Activated gamma-delta T cell treated with Interleukin-2 at 50 U/mL for 16 hours (primary cell): ENCODE data around the gene AFDN.

Experiments
- DNase-seq: peaks from one replicate; pipeline ENCODE4 v3.0.0-alpha.2; 2020

AFDN gene, protein sequence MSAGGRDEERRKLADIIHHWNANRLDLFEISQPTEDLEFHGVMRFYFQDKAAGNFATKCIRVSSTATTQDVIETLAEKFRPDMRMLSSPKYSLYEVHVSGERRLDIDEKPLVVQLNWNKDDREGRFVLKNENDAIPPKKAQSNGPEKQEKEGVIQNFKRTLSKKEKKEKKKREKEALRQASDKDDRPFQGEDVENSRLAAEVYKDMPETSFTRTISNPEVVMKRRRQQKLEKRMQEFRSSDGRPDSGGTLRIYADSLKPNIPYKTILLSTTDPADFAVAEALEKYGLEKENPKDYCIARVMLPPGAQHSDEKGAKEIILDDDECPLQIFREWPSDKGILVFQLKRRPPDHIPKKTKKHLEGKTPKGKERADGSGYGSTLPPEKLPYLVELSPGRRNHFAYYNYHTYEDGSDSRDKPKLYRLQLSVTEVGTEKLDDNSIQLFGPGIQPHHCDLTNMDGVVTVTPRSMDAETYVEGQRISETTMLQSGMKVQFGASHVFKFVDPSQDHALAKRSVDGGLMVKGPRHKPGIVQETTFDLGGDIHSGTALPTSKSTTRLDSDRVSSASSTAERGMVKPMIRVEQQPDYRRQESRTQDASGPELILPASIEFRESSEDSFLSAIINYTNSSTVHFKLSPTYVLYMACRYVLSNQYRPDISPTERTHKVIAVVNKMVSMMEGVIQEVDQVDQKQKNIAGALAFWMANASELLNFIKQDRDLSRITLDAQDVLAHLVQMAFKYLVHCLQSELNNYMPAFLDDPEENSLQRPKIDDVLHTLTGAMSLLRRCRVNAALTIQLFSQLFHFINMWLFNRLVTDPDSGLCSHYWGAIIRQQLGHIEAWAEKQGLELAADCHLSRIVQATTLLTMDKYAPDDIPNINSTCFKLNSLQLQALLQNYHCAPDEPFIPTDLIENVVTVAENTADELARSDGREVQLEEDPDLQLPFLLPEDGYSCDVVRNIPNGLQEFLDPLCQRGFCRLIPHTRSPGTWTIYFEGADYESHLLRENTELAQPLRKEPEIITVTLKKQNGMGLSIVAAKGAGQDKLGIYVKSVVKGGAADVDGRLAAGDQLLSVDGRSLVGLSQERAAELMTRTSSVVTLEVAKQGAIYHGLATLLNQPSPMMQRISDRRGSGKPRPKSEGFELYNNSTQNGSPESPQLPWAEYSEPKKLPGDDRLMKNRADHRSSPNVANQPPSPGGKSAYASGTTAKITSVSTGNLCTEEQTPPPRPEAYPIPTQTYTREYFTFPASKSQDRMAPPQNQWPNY (N-terminal part only)

DNA sequence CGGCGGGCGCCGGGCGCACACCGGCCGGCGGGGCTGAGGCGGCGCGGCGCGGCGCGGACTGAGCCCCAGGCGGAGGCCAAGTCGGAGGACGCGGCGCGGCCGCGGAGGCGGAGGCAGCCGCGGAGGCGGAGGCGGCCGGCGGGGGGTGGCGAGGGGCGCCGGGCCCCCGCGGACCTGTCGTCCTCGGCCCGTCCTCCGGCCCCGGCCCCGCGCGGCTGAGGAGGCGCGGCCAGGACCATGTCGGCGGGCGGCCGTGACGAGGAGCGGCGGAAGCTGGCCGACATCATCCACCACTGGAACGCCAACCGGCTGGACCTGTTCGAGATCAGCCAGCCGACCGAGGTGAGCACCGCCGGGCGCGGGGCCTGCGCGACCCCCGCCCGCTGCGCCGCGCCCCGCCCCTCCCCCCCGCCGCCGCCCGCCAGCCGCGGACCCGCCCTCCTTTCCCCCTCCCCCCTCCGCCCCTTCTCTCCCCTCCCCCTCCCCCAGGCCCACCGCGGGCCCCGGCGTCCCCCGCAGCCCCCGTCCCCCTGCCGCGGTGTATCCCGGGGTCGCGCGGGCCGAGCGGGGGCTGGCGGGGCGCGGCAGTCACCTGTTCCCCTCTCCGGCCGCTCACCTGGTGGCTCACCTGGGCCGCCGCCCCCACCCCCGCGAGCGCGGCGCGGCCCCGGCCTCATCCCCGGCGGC is at the start of gene AFDN:
AFDN (plus strand) TSS at position 16 of the 687 bp plus-strand sequence; CDS start at position 238, 222 bp downstream.
- DNase-seq: no peak

- DNase-seq: no peak
Observed at GRCh38 chr6:167778497-167779128, 48.1 kb upstream of the AFDN start.

- DNase-seq: no peak
Observed at GRCh38 chr6:167779129-167779992, 47.4 kb upstream of the AFDN start.

DNA sequence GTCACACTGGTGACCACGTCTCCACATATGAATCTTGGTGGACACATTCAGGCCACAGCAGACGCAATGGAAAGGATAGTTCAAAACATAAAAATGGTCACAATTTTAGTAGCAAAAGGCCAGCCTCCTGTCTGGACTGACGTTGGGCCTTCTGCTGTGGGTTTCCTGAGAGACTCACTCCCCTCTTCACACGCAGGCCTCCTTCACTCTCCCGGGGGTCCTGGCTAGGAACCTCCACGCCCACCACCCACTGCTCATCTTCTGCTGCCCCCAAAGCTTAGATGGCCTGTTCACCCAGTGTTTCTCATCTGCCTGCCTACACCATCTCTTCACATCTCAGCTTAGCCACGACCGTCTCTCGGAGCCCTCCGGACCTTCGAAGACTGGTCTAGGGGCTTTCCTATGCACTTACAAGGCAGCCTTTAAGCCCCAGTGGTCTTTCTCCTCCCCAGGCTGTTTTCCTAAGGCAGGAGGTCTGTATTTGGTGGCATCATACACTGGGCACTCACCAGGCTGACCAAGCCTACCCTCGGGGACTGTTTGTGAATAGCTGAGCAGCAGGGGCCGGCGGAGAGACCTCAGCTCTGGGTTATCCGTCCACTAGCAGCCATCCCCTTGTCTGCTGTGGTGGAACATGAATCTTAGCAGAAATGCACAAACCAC is 46.6 kb upstream of the AFDN start:
- no peak for DNase-seq

- DNase-seq: no peak
Observed at GRCh38 chr6:167781066-167781767, 45.5 kb upstream of the AFDN start.

GRCh38 chr6:167781868-167782267 is 44.8 kb upstream of the AFDN start:
- DNase-seq: no peak

DNA sequence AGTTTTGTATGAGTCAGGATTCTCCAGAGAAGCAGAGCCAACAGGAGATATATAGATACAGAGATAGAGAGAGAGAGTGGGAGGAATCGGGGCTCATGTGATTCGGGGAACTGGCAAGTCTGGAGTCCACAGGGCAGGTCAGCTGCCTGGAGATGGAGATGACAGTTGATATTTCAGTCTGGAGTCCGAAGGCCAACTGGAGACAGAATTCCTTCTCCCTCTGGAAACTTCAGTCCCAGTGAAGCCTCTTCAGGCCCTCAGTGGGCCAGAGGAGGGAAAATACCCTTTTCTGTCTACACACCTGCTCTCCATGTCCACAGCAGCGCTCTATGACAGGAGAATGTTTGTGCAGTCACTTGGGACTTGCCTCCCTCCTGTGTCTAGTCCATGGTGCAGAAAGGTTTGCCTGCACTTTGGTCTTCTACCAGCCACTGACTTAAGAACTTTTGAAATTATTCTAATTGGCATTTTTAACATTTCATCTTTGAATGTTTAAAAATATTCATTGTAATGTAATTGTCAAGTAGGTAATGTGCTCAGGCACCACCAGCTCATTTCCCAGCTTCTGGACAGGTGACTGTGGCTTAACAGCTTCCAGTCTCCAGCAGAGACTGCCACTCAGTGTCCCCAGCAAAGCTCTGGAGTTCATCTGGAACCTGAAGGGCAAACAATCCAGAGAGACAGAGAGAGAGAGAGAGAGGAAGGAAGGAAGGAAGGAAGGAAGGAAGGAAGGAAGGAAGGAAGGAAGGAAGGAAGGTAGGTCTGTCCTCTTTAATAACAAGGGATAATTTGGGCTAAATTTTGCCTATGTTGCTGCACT is 43.8 kb upstream of the AFDN start:
- no peak for DNase-seq

- no peak for DNase-seq
Observed at GRCh38 chr6:167786853-167787675, 39.6 kb upstream of the AFDN start.

DNA sequence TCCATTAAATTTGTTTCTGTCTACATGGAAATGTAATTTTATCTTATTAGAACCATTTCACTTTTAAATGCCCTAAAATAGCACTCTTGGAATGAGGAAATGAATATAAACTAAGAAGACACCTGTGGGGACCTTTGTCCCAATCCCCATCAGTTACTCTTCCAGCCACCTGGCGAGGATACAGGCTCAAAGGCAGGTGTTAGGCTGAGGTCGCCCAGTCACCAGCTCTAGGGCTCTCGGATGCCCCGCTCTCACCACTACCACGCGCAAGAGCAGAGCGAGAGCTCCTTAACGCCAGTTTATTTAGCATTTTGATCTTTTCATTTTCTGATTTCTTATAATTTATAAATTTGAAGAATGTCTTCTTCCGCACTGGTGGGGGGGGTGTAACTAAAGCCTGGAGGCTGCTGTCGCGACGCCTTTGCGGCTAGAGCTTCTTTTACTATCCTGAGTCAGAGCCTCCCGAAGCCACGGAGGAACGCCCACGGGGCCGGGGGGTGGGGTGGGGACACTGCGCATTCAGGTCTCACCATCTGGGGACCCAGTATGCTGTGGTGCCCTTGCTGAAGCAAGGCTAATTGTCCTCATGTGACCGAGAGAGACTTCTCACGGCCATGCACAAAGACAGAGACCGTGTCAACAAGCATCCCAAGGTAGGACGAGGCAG is 38.7 kb upstream of the AFDN start:
- no peak for DNase-seq

- DNase-seq: no peak
Observed at GRCh38 chr6:167788563-167788903, 38.2 kb upstream of the AFDN start.

DNA sequence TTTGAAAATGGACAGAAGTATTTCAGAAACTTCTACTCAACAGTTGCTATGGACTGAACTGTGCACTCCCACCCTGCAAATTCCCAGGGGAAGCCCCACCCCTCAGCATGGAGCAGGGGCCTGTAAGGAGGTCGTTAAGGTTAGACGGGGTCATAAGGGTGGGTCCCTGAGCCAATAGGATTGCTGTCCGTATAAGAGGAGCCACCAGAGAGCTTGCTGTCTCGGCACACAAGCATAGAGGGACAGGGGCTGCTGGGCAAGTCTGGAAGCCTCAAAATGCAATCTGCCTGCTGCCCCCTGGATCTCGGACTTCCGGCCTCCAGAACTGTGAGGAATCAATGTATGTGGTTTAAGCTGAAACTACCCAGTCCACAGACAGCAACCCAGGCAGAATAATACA is 37.4 kb upstream of the AFDN start:
- DNase-seq: no peak

GRCh38 chr6:167791091-167791779 is 35.5 kb upstream of the AFDN start:
- no peak for DNase-seq

- DNase-seq: no peak
Observed at GRCh38 chr6:167791780-167792478, 34.8 kb upstream of the AFDN start.

DNA sequence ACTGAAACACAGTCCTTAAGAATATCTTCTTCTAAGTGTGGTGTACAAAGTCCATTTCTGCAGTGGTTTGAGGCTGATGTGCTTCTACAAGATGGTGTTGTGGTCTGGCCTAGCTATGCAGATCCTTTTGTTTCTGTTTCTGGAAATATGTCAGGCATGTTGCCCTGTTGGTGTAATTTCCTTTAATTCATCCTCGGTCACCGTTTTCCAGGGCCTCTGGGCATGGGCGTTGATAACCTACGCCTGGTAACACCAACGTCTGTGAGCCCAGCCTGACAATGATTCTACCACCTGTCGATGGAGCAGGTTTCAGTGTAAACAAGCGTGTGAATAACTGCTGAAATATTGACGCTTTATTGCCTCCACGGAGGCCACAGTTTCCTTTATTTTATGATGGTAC is 33.3 kb upstream of the AFDN start:
- no peak for DNase-seq

- DNase-seq: no peak
Observed at GRCh38 chr6:167794161-167795157, 32.3 kb upstream of the AFDN start.
